DOHH2 (cell line): Measurements from ENCODE around the gene S100A8.

Experiments
- EZH2phosphoT487 ChIP-seq: fragments of 200-600 bp; sonication (generic); IDR thresholded peaks from 2 replicates; pipeline ENCODE4 v1.6.1; 2017; ENCODE audit warnings: borderline replicate concordance, mild to moderate bottlenecking, antibody characterized with exemption, low read length, moderate library complexity, mixed read lengths
- TF ChIP-seq, protein P1 (sequence below): fragments of 200-600 bp; sonication (generic); IDR thresholded peaks from one replicate; pipeline ENCODE4 v1.5.1; 2014; ENCODE audit warnings: antibody characterized with exemption, mild to moderate bottlenecking, low read depth, low read length; ENCODE audit not compliant: poor library complexity, severe bottlenecking

GRCh38 chr1:153417136-153417888 lies 26.4 kb upstream of the S100A8 start:
- TF ChIP-seq, protein P1, sequence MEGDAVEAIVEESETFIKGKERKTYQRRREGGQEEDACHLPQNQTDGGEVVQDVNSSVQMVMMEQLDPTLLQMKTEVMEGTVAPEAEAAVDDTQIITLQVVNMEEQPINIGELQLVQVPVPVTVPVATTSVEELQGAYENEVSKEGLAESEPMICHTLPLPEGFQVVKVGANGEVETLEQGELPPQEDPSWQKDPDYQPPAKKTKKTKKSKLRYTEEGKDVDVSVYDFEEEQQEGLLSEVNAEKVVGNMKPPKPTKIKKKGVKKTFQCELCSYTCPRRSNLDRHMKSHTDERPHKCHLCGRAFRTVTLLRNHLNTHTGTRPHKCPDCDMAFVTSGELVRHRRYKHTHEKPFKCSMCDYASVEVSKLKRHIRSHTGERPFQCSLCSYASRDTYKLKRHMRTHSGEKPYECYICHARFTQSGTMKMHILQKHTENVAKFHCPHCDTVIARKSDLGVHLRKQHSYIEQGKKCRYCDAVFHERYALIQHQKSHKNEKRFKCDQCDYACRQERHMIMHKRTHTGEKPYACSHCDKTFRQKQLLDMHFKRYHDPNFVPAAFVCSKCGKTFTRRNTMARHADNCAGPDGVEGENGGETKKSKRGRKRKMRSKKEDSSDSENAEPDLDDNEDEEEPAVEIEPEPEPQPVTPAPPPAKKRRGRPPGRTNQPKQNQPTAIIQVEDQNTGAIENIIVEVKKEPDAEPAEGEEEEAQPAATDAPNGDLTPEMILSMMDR: no peak
- TF ChIP-seq EZH2phosphoT487: no peak
